Glutamatergic neuron (in vitro differentiated cells): Measurements from ENCODE around the gene TFDP2. TPM values are rescaled to one million over a fixed set of nuclear protein-coding genes. Genes with fewer than 3 reads are reported as not detected.
A peak's percentile ranks its signal among the peaks of the same experiment; 100 is the strongest.

Experiments used
- DNase-seq: peaks from one replicate; pipeline ENCODE4 v3.0.0; 2022
- H3K27ac Mint-ChIP-seq: one replicate; pipeline ENCODE4 v1.8.0; 2020; ENCODE audit warnings: mild to moderate bottlenecking, mixed read lengths, inconsistent platforms; ENCODE audit not compliant: unreplicated experiment
- H3K27me3 Mint-ChIP-seq: one replicate; pipeline ENCODE4 v1.8.0; 2020; ENCODE audit warnings: mild to moderate bottlenecking, moderate library complexity, mixed read lengths, inconsistent platforms; ENCODE audit not compliant: unreplicated experiment
- H3K36me3 Mint-ChIP-seq: one replicate; pipeline ENCODE4 v1.8.0; 2020; ENCODE audit warnings: mild to moderate bottlenecking, mixed read lengths, inconsistent platforms; ENCODE audit not compliant: unreplicated experiment
- H3K4me1 Mint-ChIP-seq: one replicate; pipeline ENCODE4 v1.8.0; 2020; ENCODE audit warnings: mild to moderate bottlenecking, low read depth, mixed read lengths, inconsistent platforms; ENCODE audit not compliant: unreplicated experiment
- H3K4me3 Mint-ChIP-seq: one replicate; pipeline ENCODE4 v1.8.0; 2020; ENCODE audit warnings: mild to moderate bottlenecking, mixed read lengths, inconsistent platforms; ENCODE audit not compliant: unreplicated experiment
- H3K9me3 Mint-ChIP-seq: one replicate; pipeline ENCODE4 v1.8.0; 2020; ENCODE audit warnings: mild to moderate bottlenecking, moderate library complexity, mixed read lengths, inconsistent platforms; ENCODE audit not compliant: unreplicated experiment
- total RNA-seq: library from RNA; stranded (reverse); fragmentation: NEBNext Ultra II Directional; extraction: Animal tissue kit (Norgen Biotek cat#: 25700); gene quantifications from one replicate; pipeline ENCODE4 v1.2.1, GENCODE V29; 2021; ENCODE audit not compliant: unreplicated experiment
- TF ChIP-seq, protein P1 (sequence below): fragments of 200-600 bp; sonication (generic); IDR thresholded peaks from one replicate; pipeline ENCODE4 v1.5.0; 2021; ENCODE audit not compliant: partially characterized antibody, unreplicated experiment

TFDP2 gene
- total RNA-seq, 1 donor from 2014 or later, result 91.8 TPM

DNA sequence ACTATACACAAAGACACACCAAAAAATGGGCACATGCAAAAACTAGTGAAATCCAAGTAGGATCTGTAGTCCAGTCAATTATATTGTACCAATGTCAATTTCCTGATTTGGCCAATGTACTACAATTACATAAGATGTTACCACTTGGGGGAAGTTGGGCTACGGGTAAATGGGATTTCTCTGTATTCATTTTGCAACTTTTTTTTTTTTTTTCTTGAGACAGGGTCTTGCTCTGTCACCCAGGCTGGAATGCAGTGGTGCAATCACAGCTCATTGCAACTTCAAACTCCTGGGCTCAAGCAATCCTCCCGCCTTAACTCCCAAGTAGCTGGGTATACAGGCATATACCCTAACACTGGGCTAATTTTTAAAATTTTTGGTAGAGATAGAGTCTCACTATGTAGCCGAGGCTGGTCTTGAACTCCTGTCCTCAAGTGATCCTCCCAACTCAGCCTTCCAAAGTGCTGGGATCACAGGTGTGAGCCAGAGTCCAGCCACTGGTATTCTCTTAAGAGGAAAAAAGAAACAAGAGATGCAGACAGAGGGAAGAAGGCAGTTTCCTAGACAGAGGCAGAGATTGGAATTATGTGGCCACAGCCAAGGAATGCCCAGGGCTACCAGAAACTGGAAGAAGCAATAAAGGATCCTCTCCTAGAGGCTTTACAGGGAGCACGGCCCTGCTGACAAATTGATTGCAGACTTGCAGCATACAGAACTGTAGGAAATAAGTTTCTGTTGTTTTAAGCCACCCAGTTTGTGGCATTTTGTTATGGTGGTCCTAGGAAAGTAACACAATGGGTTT, 33.3 kb downstream of the TFDP2 start:
- H3K36me3 Mint-ChIP-seq, result peaks cover 4% of the 10 kb centered on the region
- peaks cover 9% of the 10 kb centered on the region for H3K4me1 Mint-ChIP-seq
- H3K27me3 Mint-ChIP-seq, result no peaks in the 10 kb centered on the region
- H3K27ac Mint-ChIP-seq, result no peak overlapping the region
- TF ChIP-seq, protein P1, sequence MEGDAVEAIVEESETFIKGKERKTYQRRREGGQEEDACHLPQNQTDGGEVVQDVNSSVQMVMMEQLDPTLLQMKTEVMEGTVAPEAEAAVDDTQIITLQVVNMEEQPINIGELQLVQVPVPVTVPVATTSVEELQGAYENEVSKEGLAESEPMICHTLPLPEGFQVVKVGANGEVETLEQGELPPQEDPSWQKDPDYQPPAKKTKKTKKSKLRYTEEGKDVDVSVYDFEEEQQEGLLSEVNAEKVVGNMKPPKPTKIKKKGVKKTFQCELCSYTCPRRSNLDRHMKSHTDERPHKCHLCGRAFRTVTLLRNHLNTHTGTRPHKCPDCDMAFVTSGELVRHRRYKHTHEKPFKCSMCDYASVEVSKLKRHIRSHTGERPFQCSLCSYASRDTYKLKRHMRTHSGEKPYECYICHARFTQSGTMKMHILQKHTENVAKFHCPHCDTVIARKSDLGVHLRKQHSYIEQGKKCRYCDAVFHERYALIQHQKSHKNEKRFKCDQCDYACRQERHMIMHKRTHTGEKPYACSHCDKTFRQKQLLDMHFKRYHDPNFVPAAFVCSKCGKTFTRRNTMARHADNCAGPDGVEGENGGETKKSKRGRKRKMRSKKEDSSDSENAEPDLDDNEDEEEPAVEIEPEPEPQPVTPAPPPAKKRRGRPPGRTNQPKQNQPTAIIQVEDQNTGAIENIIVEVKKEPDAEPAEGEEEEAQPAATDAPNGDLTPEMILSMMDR, result no peak
- H3K9me3 Mint-ChIP-seq, result peaks cover 3% of the 10 kb centered on the region
- no peak for DNase-seq
- no peak overlapping the region for H3K4me3 Mint-ChIP-seq

DNA sequence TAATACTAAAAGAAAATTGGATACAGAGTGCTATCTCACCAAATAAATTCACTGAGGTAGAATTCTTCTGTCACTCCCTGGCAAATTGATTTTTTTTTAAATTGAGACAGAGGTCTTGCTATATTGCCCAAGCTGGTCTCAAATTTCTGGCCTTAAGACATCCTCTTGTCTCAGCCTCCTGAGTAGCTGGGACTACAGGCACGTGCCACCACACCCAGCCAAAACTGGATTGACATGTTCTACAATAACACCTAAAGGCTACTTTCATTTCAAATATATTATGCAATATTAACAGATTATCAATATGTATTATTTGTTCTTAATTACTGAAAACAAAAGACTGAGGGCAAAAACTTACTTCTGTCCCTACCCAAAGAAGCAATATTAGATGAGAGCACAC, 36.7 kb downstream of the TFDP2 start:
- DNase-seq, result no peak
- TF ChIP-seq, protein P1, result no peak
- Mint-ChIP-seq H3K4me1 (peaks cover 7% of the 10 kb centered on the region), H3K27me3 (no peaks in the 10 kb centered on the region), H3K27ac (peak overlapping the region; percentile 62), H3K36me3 (peaks cover 4% of the 10 kb centered on the region), H3K4me3 (no peak overlapping the region), H3K9me3 (peaks cover 3% of the 10 kb centered on the region)

DNA sequence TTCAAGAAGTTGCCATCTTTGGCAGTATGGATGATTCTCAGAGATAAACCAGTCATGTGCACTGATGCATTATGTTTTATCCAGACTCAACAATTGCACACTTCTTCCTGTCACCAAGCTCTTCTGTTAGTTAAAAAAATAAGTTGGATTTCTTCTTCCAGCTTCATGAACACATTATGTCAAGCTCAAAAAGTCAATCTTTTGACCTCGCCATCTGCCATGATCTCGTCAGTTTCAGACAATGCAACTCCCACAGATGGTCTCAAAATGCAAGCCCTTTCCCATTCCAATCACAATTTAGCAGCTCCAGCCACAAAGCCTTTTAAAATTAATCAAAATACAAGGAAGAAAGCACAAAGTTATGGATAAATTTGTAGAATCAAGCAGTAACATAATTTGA, 42.8 kb downstream of the TFDP2 start:
- H3K4me1 Mint-ChIP-seq, result peaks cover 30% of the 10 kb centered on the region
- peak overlapping the region; percentile 84 for H3K4me3 Mint-ChIP-seq
- no peak for DNase-seq
- TF ChIP-seq, protein P1, result no peak
- H3K36me3 Mint-ChIP-seq, result peaks cover 4% of the 10 kb centered on the region
- peaks cover 8% of the 10 kb centered on the region for H3K9me3 Mint-ChIP-seq
- H3K27me3 Mint-ChIP-seq, result peaks cover 3% of the 10 kb centered on the region
- peak overlapping the region; percentile 100 for H3K27ac Mint-ChIP-seq

DNA sequence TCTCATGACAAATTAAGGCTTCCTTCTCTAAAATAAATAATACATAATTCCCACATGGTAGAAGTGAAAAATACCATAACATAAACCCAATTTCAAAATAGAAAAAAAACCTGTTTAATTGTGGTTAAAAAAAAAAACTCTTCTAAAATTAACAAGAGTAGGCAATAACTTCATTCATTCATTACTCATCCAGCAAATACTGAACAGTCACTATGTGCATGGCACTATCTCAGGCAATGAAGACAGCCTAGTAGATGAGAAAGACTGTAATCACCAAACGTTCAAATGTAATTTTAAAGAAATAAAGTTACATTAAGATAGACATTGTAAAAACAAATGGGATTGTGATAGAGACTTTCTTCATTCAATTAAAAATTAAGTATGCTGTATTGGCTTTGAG, 43.4 kb downstream of the TFDP2 start:
- Mint-ChIP-seq H3K9me3 (peaks cover 5% of the 10 kb centered on the region), H3K4me3 (no peak overlapping the region), H3K36me3 (no peaks in the 10 kb centered on the region), H3K27ac (peak overlapping the region; percentile 100), H3K27me3 (peaks cover 3% of the 10 kb centered on the region), H3K4me1 (peaks cover 30% of the 10 kb centered on the region)
- TF ChIP-seq, protein P1, result no peak
- no peak for DNase-seq

DNA sequence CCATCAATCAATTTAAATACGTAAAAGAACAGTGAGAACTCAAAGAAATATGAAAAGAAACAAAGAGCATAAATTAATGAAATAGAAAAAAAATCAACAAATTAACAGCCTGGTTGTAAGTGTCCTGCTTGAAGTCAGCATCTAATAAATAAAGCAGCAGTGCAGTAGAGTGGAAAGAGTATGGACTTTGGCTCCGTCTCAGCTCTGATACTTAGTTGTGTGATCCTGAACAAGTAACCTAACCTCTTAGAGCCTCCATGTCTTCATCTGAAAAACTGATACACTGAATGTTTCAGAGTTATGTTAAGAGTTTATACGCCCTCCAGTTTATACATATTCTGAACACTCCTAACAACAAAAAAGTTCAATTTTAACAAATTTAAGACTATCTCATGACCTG, 44.6 kb downstream of the TFDP2 start:
- peaks cover 3% of the 10 kb centered on the region for H3K27me3 Mint-ChIP-seq
- H3K36me3 Mint-ChIP-seq, result no peaks in the 10 kb centered on the region
- peaks cover 30% of the 10 kb centered on the region for H3K4me1 Mint-ChIP-seq
- H3K4me3 Mint-ChIP-seq, result peak overlapping the region; percentile 53
- DNase-seq, result no peak
- peak overlapping the region; percentile 100 for H3K27ac Mint-ChIP-seq
- H3K9me3 Mint-ChIP-seq, result peaks cover 5% of the 10 kb centered on the region
- TF ChIP-seq, protein P1, result no peak
